HL-60/S4 (cell line): ENCODE data around the gene ACOXL.
"Not testable (repeated sequence)": the region's sequence is repeated elsewhere in the genome, so short reads cannot be mapped to it uniquely, and the experiment has no call there.

ENCODE experiments used
- in situ Hi-C: fragments of 300-500 bp; cut with MboI; formaldehyde crosslinking; loops from 2 replicates; pipeline ENCODE4 v1.14.3; 2022; ENCODE audit warnings: low sequenced_read_pairs

ACOXL gene

DNA sequence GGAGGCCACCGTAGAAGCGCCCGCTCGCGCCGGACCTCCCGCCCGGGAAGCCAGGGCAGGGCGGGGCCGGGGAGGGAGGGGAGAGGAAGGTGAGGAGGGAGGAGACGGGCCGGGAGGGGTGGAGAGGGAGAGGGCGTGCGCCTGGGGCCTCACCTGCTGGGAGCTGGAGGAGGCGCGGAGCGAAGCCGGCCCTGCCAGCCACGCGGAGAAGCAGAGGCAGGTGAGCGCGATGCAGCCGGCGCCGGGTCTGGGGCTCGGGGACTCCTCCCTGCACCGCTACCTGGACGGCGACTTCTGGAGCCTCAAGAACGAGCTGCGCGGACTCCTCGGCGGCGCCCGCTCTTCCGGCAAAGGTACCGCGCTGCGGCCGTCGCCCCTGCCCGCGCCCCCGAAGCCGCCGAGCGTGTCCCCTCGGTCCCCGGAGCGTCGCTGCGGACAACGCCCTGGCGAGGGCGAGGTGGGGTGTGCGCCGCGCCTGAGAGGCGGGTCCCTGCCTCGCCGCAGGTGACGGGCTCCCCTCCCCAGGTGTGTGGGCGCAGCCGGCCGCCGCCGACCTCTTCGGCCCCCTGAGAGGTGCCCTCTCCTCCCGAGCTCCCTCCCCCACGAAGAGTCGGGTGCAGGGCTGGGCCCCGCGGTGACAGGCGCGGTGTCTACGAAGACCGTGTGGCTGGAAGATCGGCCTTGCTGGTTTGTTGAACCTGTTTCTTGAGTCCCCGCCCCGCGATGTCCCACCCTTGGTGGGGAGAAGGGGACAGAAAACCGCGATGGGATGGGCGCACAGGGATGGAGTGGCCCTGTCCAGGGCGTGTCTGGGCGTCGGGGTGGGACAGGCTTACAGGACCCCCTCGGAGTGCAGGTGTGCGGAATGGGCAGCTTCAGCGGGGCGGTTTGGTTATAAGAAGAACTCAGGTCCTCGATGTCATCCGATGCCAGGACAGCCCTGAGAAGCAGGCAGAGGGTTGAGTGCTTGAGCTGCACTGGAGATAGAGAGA, at the start of gene ACOXL:
ACOXL (plus strand) TSS at position 152 of the 992 bp plus-strand sequence. CDS start 35,817 bp downstream, outside the sequence.
- in situ Hi-C loops: no loop called here

DNA sequence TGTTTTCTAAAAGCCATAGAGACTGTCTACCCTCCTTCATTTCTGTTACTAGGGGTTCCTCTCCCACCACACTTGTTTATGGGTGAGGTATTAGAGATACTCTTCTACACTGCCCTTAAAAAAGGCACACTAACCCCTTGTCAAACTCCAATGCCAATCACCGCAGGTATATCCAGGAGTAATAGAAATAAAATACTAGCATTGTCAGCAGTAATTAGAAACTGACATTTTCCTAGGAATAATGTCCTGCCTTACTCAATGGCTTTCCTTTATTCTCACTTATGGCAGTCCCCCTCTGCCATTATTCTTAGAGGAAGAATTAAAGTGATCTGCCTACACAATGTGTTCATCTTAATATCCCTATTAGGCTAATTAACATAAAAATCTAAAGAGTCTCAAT, 49.5 kb upstream of the ACOXL start:
- in situ Hi-C loops: no loop called here

DNA sequence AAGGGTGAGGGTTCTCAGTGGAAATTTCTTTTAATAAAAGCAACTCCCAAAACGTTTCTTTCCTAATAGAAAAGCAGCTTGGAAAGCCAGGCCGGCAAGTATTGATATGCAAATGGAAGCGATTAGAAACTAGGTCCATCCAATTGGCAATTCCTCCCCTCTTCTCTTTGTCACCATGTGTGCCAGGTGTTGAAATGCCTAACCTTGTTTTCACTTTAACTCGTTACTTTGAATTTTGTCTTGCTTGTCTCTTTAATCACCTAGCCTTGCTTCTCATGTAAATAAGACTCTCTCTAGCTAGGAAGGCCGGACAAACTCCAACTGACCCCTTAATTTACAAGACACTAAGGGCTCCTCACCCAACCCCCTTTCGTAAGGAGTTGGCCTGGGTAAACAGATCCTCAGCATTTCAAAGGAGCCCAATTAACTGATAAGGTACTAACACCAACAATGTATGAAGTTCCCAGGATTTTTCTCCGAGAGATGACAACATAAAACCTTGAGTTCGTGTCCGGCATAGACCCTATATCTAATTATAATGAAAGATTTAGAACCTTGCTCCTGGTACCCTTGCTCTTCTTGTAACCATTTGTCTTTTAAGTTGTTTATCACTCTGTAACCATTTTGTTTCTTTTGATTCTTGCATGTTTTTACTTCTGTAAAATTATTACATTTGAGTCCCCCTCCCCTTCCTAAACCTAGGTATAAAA, 44.4 kb upstream of the ACOXL start:
- in situ Hi-C loops: not testable (repeated sequence)

DNA sequence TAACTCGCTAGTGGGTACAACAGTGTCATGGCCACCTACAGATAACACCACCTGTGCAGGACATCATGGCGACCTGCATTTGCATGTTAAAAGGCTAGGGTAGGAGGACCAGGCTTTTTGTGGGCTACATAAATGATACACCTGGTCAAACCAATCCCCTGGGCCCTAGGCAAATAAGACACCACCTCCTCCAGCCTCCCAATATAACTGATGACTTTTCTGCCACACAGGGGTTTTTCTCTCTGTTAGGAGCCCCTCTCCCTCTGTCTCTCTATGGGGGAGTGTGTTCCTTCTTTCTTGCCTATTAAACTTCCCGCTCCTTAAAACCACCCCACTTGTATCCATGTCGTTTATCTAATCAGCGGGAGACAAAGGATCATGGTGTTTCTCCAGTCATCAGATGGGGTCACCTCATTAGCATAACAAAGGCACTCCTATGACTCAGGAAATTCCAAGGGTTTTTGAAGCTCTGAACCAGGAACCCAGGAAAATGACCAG, 43.7 kb upstream of the ACOXL start:
- in situ Hi-C loops: no loop called here

DNA sequence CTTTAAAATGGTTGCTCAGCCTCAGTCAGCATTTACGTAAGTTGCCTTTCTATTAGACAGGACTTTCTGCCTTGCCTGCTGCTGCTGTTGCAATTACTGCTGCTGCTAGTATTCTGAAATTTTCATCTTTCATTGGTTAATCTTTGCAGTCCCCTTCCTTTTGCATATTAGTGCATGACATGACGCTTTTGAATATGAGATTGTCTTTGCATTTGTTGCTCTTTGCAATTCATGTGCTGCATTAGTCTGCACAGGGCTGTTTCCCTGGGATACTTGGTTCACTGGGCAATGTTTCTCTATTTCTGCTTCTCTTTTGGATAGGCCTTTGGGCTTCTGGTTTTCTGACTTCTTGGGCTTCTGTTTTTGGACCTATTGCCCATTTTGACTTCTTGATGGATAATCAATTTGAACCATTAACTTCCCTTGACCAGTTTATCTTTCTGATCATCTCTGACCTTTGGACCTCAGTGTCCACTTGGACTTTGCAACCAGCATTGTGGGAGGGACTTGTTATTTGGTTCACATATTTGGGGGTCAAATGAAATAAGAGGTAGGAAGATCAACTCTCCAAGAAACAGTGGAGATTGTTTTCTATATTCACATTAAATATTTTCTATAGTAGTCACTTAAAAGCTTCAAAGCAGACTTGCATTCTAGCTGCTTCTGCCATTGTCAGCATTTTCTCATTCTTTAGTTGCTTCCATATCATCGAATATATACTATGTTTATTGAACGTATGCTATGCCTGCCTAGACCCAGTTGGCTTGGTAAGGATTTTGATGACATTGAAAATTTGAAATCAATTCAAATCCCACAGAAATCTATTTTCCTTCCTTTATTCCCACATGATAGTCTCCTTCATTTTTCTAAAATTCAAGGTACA, 42.0 kb upstream of the ACOXL start:
- in situ Hi-C loops: no loop called here

DNA sequence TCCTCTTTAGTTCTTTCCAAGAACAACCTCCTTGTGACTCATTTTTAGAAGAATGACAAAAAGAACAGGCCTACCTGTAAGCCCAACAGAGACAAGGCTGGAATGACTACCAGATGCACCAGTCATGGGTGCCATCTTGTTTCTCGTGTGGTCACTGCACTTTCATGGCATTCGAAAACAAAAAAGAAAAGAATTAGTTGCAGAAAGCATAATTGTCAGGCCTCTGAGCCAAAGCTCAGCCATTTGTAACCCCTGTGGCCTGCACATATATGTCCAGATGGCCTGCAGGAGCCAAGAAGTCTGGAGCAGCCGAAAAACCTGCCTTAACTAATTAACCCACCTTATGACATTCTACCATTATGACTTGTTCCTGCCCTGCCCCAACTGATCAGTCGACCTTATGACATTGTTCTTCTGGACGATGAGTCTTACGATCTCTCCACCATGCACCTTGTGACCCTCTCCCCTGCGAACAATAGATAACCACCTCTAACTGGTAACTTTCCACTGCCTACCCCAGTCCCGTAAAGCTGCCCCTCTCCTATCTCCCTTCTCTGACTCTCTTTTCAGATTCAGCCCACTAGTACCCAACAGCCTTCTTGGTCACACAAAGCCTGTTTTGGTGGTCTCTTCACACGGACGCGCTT, 40.6 kb upstream of the ACOXL start:
- in situ Hi-C loops: no loop called here

DNA sequence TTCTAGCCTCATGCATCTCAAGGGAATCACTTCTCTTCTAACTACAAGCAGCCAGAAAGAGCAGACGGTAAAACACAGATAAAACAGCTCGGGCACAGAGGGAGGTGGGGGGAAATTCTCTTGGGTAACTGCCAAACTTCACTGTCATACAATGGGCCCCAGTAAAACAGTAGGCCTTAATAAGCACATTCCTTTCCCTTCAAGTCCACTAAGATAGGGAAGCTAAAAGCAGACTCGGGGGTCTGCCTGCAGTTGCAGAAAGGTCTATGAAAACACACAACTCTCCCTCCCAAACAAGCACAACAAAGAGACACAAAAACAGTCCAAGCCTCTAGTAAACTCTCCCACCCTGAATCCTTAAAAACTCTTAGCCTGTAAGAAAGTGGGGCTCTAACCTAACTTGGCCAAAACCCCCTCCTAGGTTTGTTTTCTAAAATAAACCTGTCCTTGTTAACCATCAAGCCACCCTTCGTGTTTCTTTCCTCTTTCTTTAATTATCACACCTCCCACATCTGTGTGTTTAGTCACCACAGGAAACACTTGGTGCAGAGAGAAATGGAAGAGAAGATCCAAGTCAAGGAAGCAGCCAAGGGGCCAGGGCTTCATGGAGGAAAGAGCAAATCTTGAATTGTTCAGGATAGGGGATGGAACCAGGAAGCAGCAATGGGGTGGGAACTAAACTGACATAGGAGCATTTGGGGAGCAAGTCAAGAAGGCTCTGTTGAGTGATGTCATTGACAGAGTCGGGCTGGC, 37.1 kb upstream of the ACOXL start:
- in situ Hi-C loops: not testable (repeated sequence)

DNA sequence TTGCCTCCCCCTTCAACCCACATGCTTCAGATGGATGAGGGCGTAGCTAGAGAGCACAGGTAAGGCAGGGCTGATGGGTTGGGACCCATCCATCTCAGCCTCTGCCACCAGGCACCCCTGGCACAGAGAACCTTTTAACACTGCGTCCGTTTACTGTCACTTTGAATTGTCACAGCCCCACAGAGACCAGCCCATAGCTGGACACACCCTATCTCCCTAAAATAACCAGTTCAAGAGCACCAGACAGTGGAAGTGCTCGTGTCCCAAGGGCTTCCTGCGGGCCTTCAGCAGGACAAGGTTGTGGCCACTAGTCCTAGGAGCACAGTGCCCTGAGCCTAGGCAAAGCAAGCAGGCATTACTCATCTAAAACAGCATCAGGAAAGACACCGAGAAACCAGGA, 34.1 kb upstream of the ACOXL start:
- in situ Hi-C loops: not testable (repeated sequence)

DNA sequence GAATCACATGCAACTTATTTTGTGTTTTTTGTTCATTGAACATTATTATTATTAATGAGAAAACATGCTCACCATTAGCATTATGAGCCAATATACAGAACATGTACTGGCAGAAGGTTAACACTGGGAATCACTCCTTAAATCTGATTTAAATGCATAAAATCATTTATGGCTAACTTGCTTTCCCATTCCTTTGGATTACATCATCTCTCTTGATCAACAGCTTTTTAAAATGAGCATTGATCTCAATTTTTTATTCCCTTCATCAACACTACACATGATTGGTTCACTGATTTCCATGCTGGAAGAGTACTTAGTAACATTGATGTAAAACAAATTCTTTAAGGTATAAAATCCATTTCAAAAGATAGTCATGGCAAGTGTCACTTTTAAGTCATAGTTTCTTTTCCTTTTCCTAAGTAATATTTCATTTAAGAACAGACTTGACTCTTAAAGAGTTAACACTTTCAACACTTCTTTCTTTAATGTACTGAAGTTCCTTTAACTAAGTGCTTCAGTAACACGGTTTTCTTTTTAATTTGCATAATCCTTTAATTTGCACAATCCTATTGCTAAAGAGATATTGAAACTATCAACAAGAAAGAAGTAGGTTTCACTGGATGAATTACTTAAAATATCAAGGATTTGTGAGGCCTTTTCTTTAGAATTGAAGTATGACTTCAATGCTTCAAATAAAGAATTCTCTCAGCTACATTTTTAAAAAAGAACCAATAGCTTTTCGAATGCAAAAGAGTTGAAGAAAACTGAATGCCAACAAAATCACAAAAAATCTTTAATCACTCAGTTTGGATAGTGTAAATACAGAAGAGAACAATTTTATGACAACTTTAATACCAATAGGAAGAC, 29.6 kb upstream of the ACOXL start:
- in situ Hi-C loops: no loop called here

DNA sequence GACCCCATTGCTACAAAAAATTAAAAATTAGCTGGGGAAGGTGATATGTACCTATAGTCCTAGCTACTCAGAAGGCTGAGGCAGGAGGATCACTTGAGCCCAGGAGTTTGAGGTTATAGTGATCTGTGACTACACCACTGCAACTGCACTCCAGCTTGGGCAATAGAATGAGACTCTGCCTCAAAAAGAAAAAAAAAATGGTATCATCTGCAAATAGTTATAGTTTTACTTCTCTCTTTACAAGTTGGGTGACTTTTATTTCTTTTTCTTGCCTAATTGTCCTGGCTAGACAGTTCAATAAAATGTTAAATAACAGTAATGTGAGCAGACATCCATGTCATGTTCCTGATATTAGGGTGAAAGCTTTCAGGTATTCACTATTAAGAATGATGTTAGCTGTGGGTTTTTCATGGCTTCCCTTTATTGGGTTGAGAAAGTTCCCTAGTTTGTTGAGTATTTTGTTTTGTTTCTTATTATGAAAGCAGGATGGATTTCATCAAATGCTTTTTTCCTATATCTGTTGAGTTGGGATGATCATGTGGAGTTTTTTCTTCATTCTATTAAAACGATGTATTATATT, 24.9 kb upstream of the ACOXL start:
- in situ Hi-C loops: no loop called here

DNA sequence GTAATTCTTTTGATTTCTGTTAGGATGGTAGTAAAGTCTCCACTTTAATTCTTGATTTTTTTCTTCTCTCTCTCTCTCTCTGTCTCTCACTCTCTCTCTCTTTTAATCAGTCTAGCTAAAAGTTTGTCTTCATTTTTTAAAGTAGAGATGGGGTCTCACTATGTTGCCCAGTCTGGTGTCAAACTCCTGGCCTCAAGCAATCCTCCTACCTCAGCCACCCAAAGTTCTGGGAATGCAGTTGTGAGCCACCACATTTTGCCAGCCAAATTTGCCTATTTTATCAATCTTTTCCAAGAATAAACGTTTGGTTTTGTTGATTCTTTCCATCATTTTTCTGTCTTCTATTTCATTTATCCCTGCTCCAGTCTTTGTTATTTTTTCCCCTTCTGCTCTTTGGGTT, 23.9 kb upstream of the ACOXL start:
- in situ Hi-C loops: no loop called here

DNA sequence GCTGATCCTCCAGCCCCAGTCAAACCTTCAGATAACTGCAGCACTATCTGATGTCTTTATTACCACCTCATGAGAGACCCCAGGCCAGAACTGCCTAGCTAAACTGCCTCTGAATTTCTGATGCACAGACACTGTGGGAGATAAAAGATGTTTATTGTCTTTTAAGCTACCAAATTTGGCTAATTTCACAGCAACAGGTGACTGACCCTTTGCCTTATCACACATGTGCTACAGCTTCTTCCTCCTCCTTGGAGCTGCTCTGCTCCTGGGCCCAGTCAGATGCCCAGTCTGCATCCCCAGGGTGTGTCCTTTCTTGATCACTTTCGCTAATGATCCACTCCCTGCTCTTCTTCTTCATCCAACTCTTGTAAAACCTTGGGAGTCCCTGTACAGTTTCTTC, 19.6 kb upstream of the ACOXL start:
- in situ Hi-C loops: no loop called here

DNA sequence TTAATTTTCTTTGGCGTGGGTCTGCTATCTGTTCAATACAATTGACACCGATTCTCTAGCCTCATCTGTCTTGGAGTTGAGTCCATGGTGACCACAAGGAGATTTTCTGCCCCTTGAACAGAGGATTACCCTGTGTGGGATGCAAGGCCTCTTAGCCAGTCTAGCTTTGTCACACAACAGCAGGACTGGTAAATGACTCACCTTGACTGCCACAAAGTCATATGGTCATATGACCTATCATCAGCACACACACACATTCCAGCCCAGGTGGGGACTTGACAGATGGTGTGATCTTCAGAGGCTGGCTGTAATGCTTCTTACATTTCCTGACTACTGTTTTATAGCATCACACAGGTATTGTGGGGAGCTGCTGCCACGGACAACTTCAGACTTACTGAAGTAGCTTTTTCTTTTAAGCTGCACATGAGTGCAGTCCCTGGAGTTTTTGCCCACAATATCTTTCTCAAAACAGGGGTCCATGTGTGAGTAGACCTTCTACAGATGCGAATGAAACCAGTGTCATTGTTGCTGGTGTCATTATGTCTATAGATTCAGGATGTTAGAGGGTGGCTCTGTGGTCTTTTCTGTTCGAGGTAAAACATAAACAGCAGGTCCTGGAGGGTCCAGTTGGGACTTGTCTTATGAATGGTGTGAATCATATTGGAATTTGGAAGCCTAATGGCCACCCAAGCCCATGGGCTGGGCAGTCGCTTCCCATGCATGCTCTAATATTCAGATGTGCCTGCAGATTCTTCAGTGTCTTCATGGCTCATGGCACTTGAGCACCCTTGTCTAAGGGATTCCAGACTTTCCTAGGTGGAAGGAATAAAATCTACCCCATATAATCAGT, 18.6 kb upstream of the ACOXL start:
- in situ Hi-C loops: no loop called here

DNA sequence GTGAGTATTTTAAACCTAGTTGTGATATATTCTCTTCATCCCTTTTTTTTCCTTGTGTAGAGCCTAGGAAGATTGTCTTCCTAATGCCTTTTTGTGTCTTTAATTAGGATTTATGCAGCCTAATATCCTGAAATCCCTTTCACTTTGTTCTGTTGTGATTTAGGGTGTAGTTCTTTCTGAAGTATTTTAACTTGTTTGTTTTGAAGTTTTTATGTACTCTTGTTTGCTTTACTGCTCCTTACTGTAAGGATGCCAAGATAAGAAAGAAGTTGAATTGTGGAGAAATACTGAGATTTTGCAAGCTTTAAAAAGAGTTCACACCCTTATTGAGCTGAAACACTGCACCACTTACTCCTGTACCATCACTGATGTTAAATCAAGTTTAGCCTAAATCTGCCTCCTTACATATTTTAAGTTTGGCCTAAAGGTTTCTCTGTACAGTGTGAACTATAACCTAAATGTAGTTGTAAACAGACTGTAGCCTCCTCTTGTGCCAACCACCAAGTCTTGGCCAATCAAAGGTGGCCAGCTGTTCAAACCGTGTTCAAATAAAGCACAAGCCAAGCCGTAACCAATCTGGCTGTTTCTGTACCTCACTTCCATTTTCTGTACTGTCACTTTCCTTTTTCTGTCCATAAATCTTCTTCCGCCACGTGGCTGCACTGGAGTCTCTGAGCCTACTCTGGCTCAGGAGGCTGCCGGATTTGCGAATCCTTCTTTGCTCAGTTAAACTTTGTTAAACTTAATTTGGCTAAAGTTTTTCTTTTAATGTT, 17.7 kb upstream of the ACOXL start:
- in situ Hi-C loops: no loop called here

DNA sequence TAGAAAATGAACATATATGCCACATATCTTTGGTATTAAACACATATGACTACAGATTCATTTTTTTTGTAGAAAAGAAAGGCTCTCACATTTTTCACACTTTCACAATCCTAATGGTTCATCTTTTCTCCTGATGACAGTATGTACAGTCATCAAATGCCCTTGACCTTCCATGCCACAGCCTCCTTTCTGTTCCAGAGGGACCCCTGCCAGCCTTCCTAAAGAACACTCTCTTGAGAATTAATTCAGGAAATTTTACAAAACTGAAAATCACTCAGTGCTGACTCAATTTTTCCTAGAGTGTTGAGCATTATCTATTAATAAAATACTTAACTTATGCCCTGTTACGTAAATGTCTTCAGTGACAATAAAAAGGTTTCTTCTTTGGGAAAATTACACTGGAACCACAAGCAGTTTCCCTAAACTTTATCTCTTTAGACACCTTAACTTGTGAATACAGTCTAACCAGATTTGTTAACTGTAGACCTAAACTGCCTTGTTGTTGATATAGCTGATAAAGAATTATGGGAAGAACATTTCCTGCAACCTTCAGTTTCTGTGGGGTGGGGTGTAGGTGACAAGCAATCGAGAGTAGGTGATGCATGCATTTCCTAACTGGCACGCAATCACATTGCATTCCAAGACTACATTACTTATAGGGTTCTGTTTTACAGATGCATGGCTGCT, 15.3 kb upstream of the ACOXL start:
- in situ Hi-C loops: no loop called here

DNA sequence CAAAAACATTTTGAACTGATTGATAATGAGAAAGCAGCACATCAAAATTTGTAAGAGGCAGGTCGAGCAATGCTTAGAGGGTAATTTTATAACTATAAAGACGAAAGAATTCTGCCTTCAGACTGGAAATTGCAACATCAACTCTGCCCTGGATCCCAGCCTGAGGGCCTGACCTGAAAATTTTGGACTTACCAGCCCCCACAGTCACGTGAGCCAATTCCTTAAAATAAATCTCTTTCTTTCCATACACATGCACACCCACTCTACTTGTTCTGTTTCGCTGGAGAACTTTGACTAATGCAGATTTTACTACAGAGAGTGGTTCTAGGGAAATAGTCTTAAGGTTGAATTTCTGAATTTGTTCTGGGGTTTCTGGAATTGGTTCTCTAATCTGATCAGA, 14.6 kb upstream of the ACOXL start:
- in situ Hi-C loops: no loop called here
